Activated T-cell treated with anti-CD3 and anti-CD28 coated beads, Interleukin-2, amount 50 U/mL, for 72 hours (primary cell): Measurements from ENCODE around the gene LIMS2. TPM values are rescaled to one million over a fixed set of nuclear protein-coding genes. Genes with fewer than 3 reads are reported as not detected.

Experiments
- ATAC-seq, 2 donors: fragments of 150-1000 bp; cut with Tn5 transposase; replicated peaks in 1 of 2; 2 replicates each; pipeline ENCODE4 v1.10.0; 2021; ENCODE audit warnings: moderate library complexity in 2 of 2, mild to moderate bottlenecking in 1 of 2
- DNase-seq, 2 donors: peaks; one replicate each; pipeline ENCODE4 v3.0.0; 2021 to 2022; ENCODE audit warnings: mixed read lengths in 1 of 2
- H3K27ac Mint-ChIP-seq: one replicate; pipeline ENCODE4 v1.8.0; 2022; ENCODE audit warnings: mild to moderate bottlenecking, moderate library complexity, mixed read lengths
- H3K27me3 Mint-ChIP-seq: one replicate; pipeline ENCODE4 v1.8.0; 2022; ENCODE audit warnings: low read depth, mixed read lengths
- H3K36me3 Mint-ChIP-seq, 2 donors: one replicate each; pipeline ENCODE4 v1.8.0; 2022; ENCODE audit warnings: mixed read lengths in 2 of 2, mild to moderate bottlenecking in 1 of 2; ENCODE audit not compliant: insufficient read depth in 2 of 2
- H3K4me1 Mint-ChIP-seq: one replicate; pipeline ENCODE4 v1.8.0; 2022; ENCODE audit warnings: low read depth, mixed read lengths
- H3K4me3 Mint-ChIP-seq, 2 donors: one replicate each; pipeline ENCODE4 v1.8.0; 2022; ENCODE audit warnings: mild to moderate bottlenecking in 2 of 2, mixed read lengths in 2 of 2, moderate library complexity in 2 of 2
- H3K9me3 Mint-ChIP-seq, 2 donors: one replicate each; pipeline ENCODE4 v1.8.0; 2022; ENCODE audit warnings: mixed read lengths in 2 of 2
- total RNA-seq, 2 donors: library from RNA; stranded (reverse); gene quantifications; one replicate each; pipeline ENCODE4 v1.2.3, GENCODE V29; 2022

LIMS2 gene
- total RNA-seq, 2 donors from 2014 or later, result 6.4 to 10.3 TPM

DNA sequence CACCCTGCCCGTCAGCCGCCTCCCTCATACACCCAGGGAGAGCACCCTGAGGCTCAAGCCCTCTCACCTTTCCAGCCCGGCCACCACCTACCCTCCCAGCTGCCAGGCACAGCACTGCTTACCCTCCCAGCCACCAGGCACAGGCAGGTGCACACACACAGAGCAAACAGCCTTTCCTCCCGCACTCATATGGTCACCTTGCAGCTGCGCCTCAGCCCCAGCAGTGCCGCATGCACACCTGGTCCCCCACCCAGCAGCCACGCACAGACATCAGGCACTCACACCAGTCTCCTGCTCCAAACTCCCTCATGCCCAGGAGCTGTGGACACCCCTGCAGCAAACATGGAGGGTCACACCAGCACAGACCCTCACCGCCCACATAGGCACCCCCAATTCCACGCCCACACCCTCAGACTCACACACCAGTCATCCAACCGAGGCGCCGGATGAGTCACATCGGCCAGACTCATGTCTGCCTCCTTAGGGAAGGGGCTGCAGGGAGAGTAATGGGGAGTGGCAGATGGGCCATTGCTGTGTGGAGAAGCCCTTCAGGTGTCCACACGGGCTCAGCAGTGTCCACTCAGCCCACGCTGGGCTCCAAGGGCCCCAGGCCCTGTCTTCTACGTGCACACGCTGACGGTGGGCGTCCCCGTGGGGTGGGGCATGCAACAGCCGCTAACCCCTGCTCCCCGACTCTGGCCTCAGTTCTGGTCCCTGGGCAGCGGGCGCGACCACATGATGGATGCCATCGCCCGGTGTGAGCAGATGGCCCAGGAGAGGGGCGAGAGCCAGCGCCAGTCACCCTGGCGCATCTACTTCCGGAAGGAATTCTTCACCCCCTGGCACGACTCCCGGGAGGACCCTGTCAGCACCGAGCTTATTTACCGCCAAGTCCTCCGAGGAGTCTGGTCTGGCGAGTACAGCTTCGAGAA, 51.7 kb downstream of the LIMS2 start:
- no peak for DNase-seq
- Mint-ChIP-seq H3K36me3 (no peaks in the 10 kb centered on the region), H3K9me3 (no peaks in the 10 kb centered on the region), H3K4me1 (no peaks in the 10 kb centered on the region), H3K4me3 (no peak overlapping the region), H3K27me3 (no peaks in the 10 kb centered on the region), H3K27ac (no peak overlapping the region)
- no peak for ATAC-seq

- ATAC-seq, result no peak
- no peaks in the 10 kb centered on the region for H3K4me1 Mint-ChIP-seq
Measured at GRCh38 chr2:127622561-127623387, 52.6 kb downstream of the LIMS2 start.

GRCh38 chr2:127621981-127622431, 53.3 kb downstream of the LIMS2 start:
- no peaks in the 10 kb centered on the region for H3K9me3 Mint-ChIP-seq
- H3K27me3 Mint-ChIP-seq, result no peaks in the 10 kb centered on the region
- no peaks in the 10 kb centered on the region for H3K4me1 Mint-ChIP-seq
- no peak for DNase-seq
- H3K27ac Mint-ChIP-seq, result no peak overlapping the region
- H3K4me3 Mint-ChIP-seq, result no peak overlapping the region
- no peaks in the 10 kb centered on the region for H3K36me3 Mint-ChIP-seq
- no peak for ATAC-seq

More at GRCh38 chr2:127622561-127623387, 52.6 kb downstream of the LIMS2 start:
- no peak overlapping the region for H3K27ac Mint-ChIP-seq
- no peaks in the 10 kb centered on the region for H3K36me3 Mint-ChIP-seq
- DNase-seq, result no peak
- no peaks in the 10 kb centered on the region for H3K9me3 Mint-ChIP-seq
- no peak overlapping the region for H3K4me3 Mint-ChIP-seq
- H3K27me3 Mint-ChIP-seq, result no peaks in the 10 kb centered on the region

DNA sequence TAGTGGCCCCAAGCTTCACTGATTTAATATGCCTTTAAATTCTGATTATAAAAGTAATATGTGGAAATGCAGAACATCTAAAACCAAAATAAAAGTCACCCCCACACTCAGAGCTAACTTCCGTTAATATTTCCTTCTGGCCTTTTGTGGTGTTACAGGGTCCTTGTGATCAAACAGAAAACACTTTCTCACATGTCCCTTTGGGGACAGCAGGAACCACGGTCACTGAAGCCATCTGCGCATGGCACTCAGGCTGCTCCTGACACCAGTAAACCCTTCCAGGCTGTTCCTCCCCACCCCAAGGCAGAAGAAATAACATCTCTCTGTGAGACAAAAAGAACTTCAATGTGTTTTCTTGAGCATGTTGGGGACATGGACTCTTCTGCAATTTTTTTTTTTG, 54.5 kb downstream of the LIMS2 start:
- ATAC-seq, result no peak
- peaks cover 11% of the 10 kb centered on the region for H3K4me1 Mint-ChIP-seq

DNA sequence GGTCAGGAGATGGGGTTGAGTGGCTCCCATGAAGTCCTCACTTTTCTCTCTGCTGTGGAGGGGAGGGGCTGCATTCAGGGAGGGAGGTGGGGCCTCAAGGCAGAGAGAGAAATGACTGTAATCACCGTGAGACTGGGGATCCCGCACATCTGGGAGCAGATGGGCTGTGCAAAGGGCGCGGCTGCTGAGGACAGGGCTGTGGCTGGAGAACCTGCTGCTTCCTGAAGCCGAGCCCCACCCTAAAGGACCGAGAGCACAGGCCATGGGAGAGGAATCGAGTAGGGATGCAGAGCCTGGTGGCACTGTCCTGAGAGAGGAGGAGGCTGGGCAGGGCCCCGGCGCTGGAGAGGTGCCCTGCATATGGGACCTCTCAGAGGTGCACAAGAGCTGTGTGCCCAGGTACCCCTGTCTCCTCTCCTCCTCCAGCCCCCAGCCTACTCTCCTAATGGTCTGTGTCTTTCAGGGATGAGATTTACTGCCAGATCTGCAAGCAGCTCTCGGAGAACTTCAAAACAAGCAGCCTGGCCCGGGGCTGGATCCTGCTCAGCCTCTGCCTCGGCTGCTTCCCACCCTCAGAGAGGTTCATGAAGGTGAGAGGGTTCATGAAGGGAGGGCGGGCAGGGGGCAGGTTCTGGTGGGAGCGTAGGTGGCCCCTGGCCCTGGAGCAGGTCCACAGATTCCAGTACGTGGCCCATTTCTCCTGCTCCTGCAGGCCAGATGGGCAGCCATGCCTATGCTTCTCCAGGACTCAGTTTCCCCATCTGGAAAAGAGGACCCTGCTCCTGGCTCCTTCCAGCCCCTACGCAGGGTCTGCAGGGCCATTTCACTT, 55.2 kb downstream of the LIMS2 start:
- no peak overlapping the region for H3K27ac Mint-ChIP-seq
- H3K27me3 Mint-ChIP-seq, result peaks cover 11% of the 10 kb centered on the region
- DNase-seq, result no peak

More for the DNA sequence above, 54.5 kb downstream of the LIMS2 start:
- H3K36me3 Mint-ChIP-seq, result no peaks in the 10 kb centered on the region
- no peak overlapping the region for H3K27ac Mint-ChIP-seq
- no peak overlapping the region for H3K4me3 Mint-ChIP-seq
- DNase-seq, result no peak
- H3K27me3 Mint-ChIP-seq, result peaks cover 8% of the 10 kb centered on the region
- H3K9me3 Mint-ChIP-seq, result no peaks in the 10 kb centered on the region

GRCh38 chr2:127619203-127619590, 56.1 kb downstream of the LIMS2 start:
- peaks cover 14% of the 10 kb centered on the region for H3K4me1 Mint-ChIP-seq
- H3K9me3 Mint-ChIP-seq, result no peaks in the 10 kb centered on the region
- DNase-seq (no peak), ATAC-seq (no peak)
- no peak overlapping the region for H3K27ac Mint-ChIP-seq
- peaks cover 11% of the 10 kb centered on the region for H3K27me3 Mint-ChIP-seq
- H3K36me3 Mint-ChIP-seq, result no peaks in the 10 kb centered on the region
- no peak overlapping the region for H3K4me3 Mint-ChIP-seq

More for the DNA sequence above, 55.2 kb downstream of the LIMS2 start:
- ATAC-seq, result no peak
- Mint-ChIP-seq H3K4me1 (peaks cover 14% of the 10 kb centered on the region), H3K36me3 (no peaks in the 10 kb centered on the region), H3K9me3 (no peaks in the 10 kb centered on the region), H3K4me3 (no peak overlapping the region)

DNA sequence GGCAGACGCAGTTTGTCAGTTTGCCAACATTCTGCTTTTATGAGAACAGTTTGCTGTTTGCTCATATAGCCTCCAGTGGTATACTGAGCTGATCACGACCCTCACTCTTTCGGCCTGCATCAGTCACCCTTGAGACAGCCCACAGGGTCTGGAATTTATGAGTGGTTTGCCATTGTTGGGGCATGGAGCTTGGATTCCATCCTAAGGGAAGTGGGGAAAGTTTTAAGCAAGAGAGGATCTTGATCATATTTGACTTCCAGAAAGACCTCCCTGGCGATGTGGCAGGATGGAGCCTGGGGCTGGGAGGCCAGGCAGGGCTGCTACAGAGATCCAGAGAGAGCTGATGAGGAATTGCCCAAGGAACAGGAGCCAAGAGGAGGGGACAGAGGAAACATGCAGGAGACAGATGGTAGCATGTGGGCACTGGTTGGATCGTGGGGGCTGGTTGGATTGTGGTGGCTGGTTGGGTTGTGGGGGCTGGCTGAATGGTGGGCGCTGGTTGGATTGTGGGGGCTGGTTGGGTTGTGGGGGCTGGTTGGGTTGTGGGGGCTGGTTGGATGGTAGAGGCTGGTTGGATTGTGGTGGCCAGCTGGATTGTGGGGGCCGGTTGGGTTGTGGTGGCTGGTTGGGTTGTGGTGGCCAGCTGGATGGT, 56.7 kb downstream of the LIMS2 start:
- DNase-seq (no peak), ATAC-seq (no peak)
- Mint-ChIP-seq H3K4me3 (no peak overlapping the region), H3K36me3 (peaks cover 0 to 3% of the 10 kb centered on the region in 2 donors), H3K27ac (no peak overlapping the region), H3K9me3 (peaks cover 0 to 3% of the 10 kb centered on the region in 2 donors), H3K27me3 (peaks cover 11% of the 10 kb centered on the region), H3K4me1 (peaks cover 14% of the 10 kb centered on the region)

- Mint-ChIP-seq H3K36me3 (peaks cover 3 to 6% of the 10 kb centered on the region in 2 donors), H3K4me3 (peak overlapping the region; percentile 33 to 42), H3K9me3 (peaks cover 3 to 5% of the 10 kb centered on the region in 2 donors), H3K27me3 (peaks cover 11% of the 10 kb centered on the region), H3K27ac (no peak overlapping the region), H3K4me1 (peaks cover 14% of the 10 kb centered on the region)
- DNase-seq (no peak), ATAC-seq (no peak)
Measured at GRCh38 chr2:127615511-127616166, 59.7 kb downstream of the LIMS2 start.

DNA sequence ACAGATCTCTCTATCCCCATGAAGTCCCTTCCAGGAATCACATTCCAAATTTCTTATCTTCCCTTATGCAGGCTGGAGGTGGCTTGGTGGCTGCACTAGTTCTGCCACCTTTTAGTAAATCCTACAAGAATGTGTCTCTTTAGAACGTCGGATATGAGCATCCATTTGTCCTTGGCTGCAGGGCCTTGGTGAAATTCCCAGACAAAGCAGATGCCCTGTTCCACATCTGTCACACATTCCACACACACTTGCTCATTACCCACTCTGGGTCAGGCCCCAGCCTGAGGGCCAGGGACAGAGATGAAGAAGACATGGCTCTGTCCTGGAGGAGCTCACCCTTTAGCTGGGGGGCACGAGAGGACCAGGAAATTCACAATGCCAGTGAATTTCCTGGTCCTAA, 60.6 kb downstream of the LIMS2 start:
- H3K27me3 Mint-ChIP-seq, result peaks cover 11% of the 10 kb centered on the region
- no peak overlapping the region for H3K27ac Mint-ChIP-seq
- DNase-seq, result no peak
- H3K4me3 Mint-ChIP-seq, result no peak overlapping the region
- peaks cover 14% of the 10 kb centered on the region for H3K4me1 Mint-ChIP-seq
- H3K9me3 Mint-ChIP-seq, result peaks cover 3 to 5% of the 10 kb centered on the region in 2 donors
- no peak for ATAC-seq
- peaks cover 3 to 6% of the 10 kb centered on the region in 2 donors for H3K36me3 Mint-ChIP-seq

DNA sequence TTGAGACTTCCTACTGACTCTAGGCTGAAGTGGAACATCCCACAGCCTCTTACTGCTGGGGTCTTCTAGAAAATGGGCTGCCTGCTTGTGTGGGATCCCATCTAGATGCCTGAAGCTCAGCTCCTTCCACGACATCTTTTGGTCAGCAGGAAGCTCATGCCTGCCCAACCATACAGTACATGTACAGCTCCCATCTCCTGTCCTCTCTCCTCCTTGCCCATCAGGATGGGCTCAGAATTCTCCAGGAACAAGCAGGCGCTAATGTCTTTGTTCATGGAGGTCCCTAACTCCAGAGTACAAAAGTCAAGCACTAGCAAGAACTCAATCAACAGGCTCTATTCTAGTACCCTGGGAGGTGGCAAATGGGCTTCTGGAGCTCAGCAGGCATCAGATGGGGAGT, 61.1 kb downstream of the LIMS2 start:
- ATAC-seq (no peak), DNase-seq (no peak)
- H3K27ac Mint-ChIP-seq, result no peak overlapping the region
- H3K4me1 Mint-ChIP-seq, result peaks cover 14% of the 10 kb centered on the region
- no peak overlapping the region for H3K4me3 Mint-ChIP-seq
- peaks cover 11% of the 10 kb centered on the region for H3K27me3 Mint-ChIP-seq
- peaks cover 3 to 6% of the 10 kb centered on the region in 2 donors for H3K36me3 Mint-ChIP-seq
- H3K9me3 Mint-ChIP-seq, result peaks cover 3 to 5% of the 10 kb centered on the region in 2 donors

DNA sequence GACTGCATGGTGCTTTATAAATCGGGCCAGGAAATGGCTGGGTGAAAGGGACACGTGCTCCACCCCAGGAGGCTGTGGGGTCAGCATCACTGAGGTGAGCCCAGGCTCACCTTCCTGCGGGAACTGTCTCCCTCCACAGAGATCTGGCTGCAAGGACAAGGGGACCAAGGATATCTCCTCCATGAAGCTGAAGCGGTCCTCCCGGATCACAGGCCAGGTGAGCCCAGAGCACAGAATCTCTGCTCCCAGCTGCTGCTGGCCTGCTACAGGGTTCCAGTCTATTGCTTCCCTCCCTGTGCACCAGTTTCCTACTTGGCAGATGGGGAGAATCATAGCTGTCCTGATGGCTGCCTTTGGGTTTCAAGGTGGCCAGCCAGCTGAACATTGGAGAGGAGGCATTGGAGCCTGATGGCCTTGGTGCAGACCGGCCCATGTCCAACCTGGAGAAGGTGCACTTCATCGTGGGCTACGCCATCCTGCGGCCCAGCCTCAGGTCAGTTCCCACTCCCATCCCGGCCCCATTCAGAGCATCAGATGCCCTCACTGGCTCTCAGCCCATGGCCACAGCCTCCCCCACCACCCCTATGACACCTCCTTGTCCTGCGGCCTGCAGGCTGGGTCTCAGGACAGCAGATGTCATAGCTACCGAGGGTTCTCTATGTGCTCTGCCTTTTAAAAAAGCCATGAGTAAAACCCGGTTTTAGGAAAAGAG, 63.1 kb downstream of the LIMS2 start:
- Mint-ChIP-seq H3K4me1 (peaks cover 14% of the 10 kb centered on the region), H3K36me3 (peaks cover 3 to 6% of the 10 kb centered on the region in 2 donors)

More for the DNA sequence above, 63.1 kb downstream of the LIMS2 start:
- Mint-ChIP-seq H3K9me3 (peaks cover 3 to 5% of the 10 kb centered on the region in 2 donors), H3K4me3 (no peak overlapping the region), H3K27me3 (peaks cover 11% of the 10 kb centered on the region), H3K27ac (no peak overlapping the region)
- ATAC-seq (no peak), DNase-seq (no peak)
